Naive thymus-derived CD4-positive, alpha-beta T cell (primary cell): ENCODE results near the gene ISLR2. TPM values are rescaled to one million over a fixed set of nuclear protein-coding genes. Genes with fewer than 3 reads are reported as not detected.

Source experiments
- ATAC-seq: fragments of 150-1000 bp; cut with Tn5 transposase; 2 replicates; pipeline ENCODE4 v1.10.0; 2021; ENCODE audit warnings: mild to moderate bottlenecking, moderate library complexity
- CTCF ChIA-PET: fragments of 350-600 bp; sonication (Branson Sonifier 250); formaldehyde crosslinking; loops from one replicate; lab custom pipeline; 2021; ENCODE audit warnings: antibody characterized with exemption; lab: Charles Lee
- POLR2A ChIA-PET: fragments of 350-600 bp; sonication (Branson Sonifier 250); formaldehyde crosslinking; loops from one replicate; lab custom pipeline; 2021; ENCODE audit warnings: antibody characterized with exemption, inconsistent platforms; lab: Charles Lee
- DNase-seq, 9 donors: peaks; one replicate each; pipeline versions ENCODE4 v3.0.0 to v3.0.0-alpha.2; 2020 to 2022; ENCODE audit warnings: mixed read lengths in 1 of 9
- H3K27ac ChIP-seq: one replicate; pipeline ENCODE4 v1.7.0; 2013; ENCODE audit warnings: mild to moderate bottlenecking, low read depth, low read length, moderate library complexity
- H3K27me3 ChIP-seq, 2 donors: one replicate each; pipeline ENCODE4 v1.7.0; 2013; ENCODE audit warnings: low read length in 2 of 2, mild to moderate bottlenecking in 2 of 2, moderate library complexity in 2 of 2; ENCODE audit not compliant: control insufficient read depth in 2 of 2, insufficient read depth in 2 of 2
- H3K36me3 ChIP-seq, 3 experiments: 1 replicate in 2 of 3; 2 replicates in 1 of 3; pipeline ENCODE4 v1.7.0; 2013; ENCODE audit warnings: low read length in 3 of 3, mild to moderate bottlenecking in 3 of 3, moderate library complexity in 1 of 3; ENCODE audit not compliant: insufficient read depth in 3 of 3, control insufficient read depth in 2 of 3
- H3K4me1 ChIP-seq, 2 donors: one replicate each; pipeline ENCODE4 v1.7.0; 2013; ENCODE audit warnings: low read length in 2 of 2, mild to moderate bottlenecking in 2 of 2, moderate library complexity in 1 of 2; ENCODE audit not compliant: control insufficient read depth in 2 of 2, insufficient read depth in 2 of 2
- H3K4me3 ChIP-seq: 2 replicates; pipeline ENCODE4 v1.7.0; 2013; ENCODE audit warnings: mild to moderate bottlenecking, low read length
- H3K9me3 ChIP-seq, 3 experiments: 1 replicate in 2 of 3; 2 replicates in 1 of 3; pipeline ENCODE4 v1.7.0; 2013; ENCODE audit warnings: low read length in 3 of 3; ENCODE audit not compliant: control insufficient read depth in 2 of 3
- H3K27ac Mint-ChIP-seq, 9 donors: one replicate each; pipeline ENCODE4 v1.8.0; 2020 to 2022; ENCODE audit warnings: mixed read lengths in 9 of 9, mild to moderate bottlenecking in 8 of 9, moderate library complexity in 5 of 9, inconsistent platforms in 2 of 9
- H3K27me3 Mint-ChIP-seq, 5 donors: one replicate each; pipeline ENCODE4 v1.8.0; 2021 to 2022; ENCODE audit warnings: mixed read lengths in 5 of 5, mild to moderate bottlenecking in 1 of 5
- H3K36me3 Mint-ChIP-seq, 5 donors: one replicate each; pipeline ENCODE4 v1.8.0; 2020 to 2022; ENCODE audit warnings: mixed read lengths in 5 of 5, mild to moderate bottlenecking in 3 of 5, inconsistent platforms in 1 of 5
- H3K4me1 Mint-ChIP-seq, 7 donors: one replicate each; pipeline ENCODE4 v1.8.0; 2020 to 2022; ENCODE audit warnings: mixed read lengths in 7 of 7, mild to moderate bottlenecking in 3 of 7, inconsistent platforms in 1 of 7
- H3K4me3 Mint-ChIP-seq, 10 donors: one replicate each; pipeline ENCODE4 v1.8.0; 2020 to 2022; ENCODE audit warnings: mild to moderate bottlenecking in 10 of 10, mixed read lengths in 10 of 10, moderate library complexity in 6 of 10, inconsistent platforms in 2 of 10
- H3K9me3 Mint-ChIP-seq, 11 donors: one replicate each; pipeline ENCODE4 v1.8.0; 2020 to 2022; ENCODE audit warnings: mixed read lengths in 11 of 11, mild to moderate bottlenecking in 4 of 11, inconsistent platforms in 1 of 11, moderate library complexity in 1 of 11
- intact Hi-C, 2 donors: fragments of 100-400 bp; cut with micrococcal nuclease; formaldehyde crosslinking; loops; one replicate each; pipeline ENCODE4 v1.15.1; 2023
- polyA plus RNA-seq, 2 donors: library from polyadenylated mRNA; unstranded; fragments of 300-500 nt; fragmentation: Illumina TruSeq; gene quantifications; one replicate each; pipeline ENCODE4 v1.2.3, GENCODE V29; 2021
- total RNA-seq, 6 experiments: library from RNA in 5 of 6; stranded (reverse) in 5 of 6; gene quantifications; 1 replicate in 5 of 6; 2 replicates in 1 of 6; pipeline ENCODE4 v1.2.3 and lab custom pipeline; 2021 to 2026

ISLR2 gene
- total and polyA plus RNA-seq, 7 experiments from 2014 or later, result not detected

GRCh38 chr15:74179101-74179841 is 48.9 kb downstream of the ISLR2 start:
- no peak overlapping the region for H3K4me3 Mint-ChIP-seq
- peaks cover 0 to 2% (median 0%) of the 10 kb centered on the region in 7 donors for H3K4me1 Mint-ChIP-seq
- Histone ChIP-seq H3K27ac (no peak overlapping the region), H3K4me3 (no peak overlapping the region), H3K9me3 (no peaks in the 10 kb centered on the region), H3K27me3 (no peaks in the 10 kb centered on the region), H3K36me3 (no peaks in the 10 kb centered on the region), H3K4me1 (no peaks in the 10 kb centered on the region)
- intact Hi-C loops, result no loop called here
- ChIA-PET CTCF (no interaction called here), POLR2A (no interaction called here)
- no peaks in the 10 kb centered on the region for H3K36me3 Mint-ChIP-seq
- H3K9me3 Mint-ChIP-seq, result no peaks in the 10 kb centered on the region
- ATAC-seq (no peak), DNase-seq (no peak)
- no peak overlapping the region for H3K27ac Mint-ChIP-seq
- peaks cover 0 to 7% (median 0%) of the 10 kb centered on the region in 5 donors for H3K27me3 Mint-ChIP-seq

DNA sequence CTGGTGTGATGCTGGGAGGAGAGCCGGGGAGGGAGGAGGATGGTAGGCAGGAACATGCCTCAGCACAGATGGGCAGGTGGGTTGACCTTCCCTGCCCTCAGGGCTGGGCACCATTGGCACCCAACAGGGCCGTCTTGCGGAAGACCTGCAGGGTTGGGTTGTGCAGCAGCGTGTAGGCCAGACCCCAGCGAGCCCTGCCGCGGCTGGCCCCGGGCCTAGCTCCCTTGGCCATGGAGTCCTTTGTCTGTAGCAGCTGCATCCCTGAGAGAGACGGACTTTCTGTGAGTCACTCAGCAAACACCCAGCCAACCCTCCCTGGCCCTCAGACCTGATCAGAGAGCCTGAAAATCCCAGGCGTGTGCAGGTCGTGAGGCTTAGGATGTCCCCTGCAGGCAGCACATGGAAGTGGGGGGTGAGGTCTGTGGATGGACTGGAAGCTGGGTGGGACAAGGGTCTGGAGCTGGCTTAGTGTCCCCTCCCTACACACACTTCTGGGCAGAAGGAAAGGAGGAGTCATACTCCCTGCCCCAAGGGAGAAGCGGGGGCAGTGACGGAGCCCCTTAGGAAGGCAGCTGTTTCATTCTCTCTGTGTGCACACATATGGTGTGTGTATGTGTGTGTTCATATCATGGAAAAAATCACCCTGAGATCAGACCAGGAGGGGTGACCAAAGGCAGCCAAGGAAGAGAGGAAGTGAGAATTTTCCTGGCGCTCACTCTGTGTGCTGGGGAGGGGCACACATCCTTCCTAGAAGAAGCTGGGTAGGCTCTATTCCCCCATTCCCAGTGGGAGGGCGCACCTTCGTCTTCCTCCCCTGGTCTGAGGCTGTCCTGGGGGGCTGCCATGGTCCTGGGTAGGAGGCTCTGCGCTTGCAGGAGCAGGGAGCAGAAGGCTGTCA is 49.8 kb downstream of the ISLR2 start:
- no peaks in the 10 kb centered on the region for H3K4me1 ChIP-seq
- no peaks in the 10 kb centered on the region for H3K27me3 ChIP-seq
- POLR2A ChIA-PET, result no interaction called here
- intact Hi-C loops, result no loop called here
- no peak overlapping the region for H3K27ac Mint-ChIP-seq
- H3K4me3 Mint-ChIP-seq, result no peak overlapping the region
- CTCF ChIA-PET, result no interaction called here
- H3K9me3 Mint-ChIP-seq, result no peaks in the 10 kb centered on the region
- ATAC-seq, result no peak
- peaks cover 0 to 7% (median 0%) of the 10 kb centered on the region in 5 donors for H3K27me3 Mint-ChIP-seq
- H3K9me3 ChIP-seq, result no peaks in the 10 kb centered on the region
- no peaks in the 10 kb centered on the region for H3K36me3 Mint-ChIP-seq
- peaks cover 0 to 2% (median 0%) of the 10 kb centered on the region in 7 donors for H3K4me1 Mint-ChIP-seq
- no peak overlapping the region for H3K27ac ChIP-seq
- no peak overlapping the region for H3K4me3 ChIP-seq
- no peak for DNase-seq
- H3K36me3 ChIP-seq, result no peaks in the 10 kb centered on the region

DNA sequence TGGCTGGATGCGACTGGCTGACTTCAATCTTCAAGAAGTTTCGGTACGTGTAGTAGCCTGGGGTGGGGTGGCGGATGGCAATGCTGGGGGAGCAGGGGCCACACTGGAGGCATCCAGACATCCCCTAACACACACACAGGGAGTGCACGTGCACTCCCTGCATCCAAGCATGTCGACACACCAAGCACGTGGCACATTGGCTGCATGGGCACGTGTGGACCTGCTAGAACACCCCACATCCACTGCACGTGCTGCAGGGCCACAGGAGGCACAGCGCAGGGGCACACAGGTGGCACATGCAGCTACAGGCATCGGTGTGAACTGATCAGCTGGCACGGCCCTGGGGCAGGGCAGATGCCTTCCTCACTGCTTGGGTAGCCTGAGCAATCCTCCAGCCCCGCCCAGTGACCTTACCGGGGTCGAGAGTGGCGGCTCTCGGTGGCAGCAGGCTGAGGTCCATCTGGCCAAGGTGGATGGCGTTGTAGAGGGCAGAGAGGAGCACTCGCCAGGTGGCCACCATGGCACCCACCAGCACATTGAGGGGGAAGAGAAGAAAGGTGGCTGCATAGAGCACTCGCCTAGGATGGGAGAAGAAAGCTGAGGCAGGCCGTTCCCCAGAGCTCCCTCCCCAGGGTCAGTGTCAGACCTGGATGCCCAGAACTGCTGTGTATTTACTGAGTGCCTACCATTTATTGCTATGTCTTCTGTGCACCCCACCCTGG is 50.7 kb downstream of the ISLR2 start:
- H3K27ac ChIP-seq, result no peak overlapping the region
- DNase-seq (no peak), ATAC-seq (no peak)
- Mint-ChIP-seq H3K36me3 (no peaks in the 10 kb centered on the region), H3K9me3 (no peaks in the 10 kb centered on the region), H3K4me3 (no peak overlapping the region), H3K27me3 (peaks cover 0 to 7% (median 0%) of the 10 kb centered on the region in 5 donors), H3K27ac (no peak overlapping the region), H3K4me1 (peaks cover 0 to 2% (median 0%) of the 10 kb centered on the region in 7 donors)
- H3K4me3 ChIP-seq, result no peak overlapping the region
- H3K27me3 ChIP-seq, result no peaks in the 10 kb centered on the region
- ChIA-PET CTCF (no interaction called here), POLR2A (no interaction called here)
- no peaks in the 10 kb centered on the region for H3K9me3 ChIP-seq
- no peaks in the 10 kb centered on the region for H3K4me1 ChIP-seq
- no peaks in the 10 kb centered on the region for H3K36me3 ChIP-seq
- intact Hi-C loops, result no loop called here

GRCh38 chr15:74182131-74182530 is 51.7 kb downstream of the ISLR2 start:
- CTCF ChIA-PET, result no interaction called here

DNA sequence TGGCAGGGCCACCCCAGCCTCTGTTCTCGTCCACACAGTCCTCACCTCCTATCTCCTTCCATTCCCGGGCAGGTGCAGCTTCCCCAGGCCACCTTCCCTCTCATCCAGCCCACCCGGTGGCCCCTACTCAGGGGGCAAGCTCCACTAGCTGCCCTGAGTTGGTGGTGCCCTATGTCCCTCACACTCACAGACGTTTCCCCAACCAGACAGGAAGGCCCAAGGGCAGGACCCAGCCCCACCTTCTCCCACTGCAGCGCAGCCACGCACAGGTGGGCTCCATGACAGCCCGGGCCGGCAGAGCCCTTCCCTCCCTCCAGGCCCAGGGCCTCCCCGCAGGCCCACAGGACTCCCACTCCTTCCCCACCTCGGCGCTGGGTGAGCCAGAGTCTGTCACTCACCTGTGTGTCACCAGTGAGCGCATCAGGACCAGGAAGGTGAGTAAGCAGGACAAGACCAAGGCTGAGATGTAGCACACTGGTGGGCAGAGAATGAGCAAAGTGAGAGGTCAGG is 54.3 kb downstream of the ISLR2 start:
- H3K9me3 Mint-ChIP-seq, result no peaks in the 10 kb centered on the region
- H3K27me3 Mint-ChIP-seq, result peaks cover 0 to 7% (median 0%) of the 10 kb centered on the region in 5 donors
- DNase-seq (no peak), ATAC-seq (no peak)
- CTCF ChIA-PET, result no interaction called here
- Histone ChIP-seq H3K9me3 (no peaks in the 10 kb centered on the region), H3K4me3 (no peak overlapping the region), H3K36me3 (no peaks in the 10 kb centered on the region), H3K27me3 (no peaks in the 10 kb centered on the region), H3K4me1 (no peaks in the 10 kb centered on the region), H3K27ac (no peak overlapping the region)
- H3K4me1 Mint-ChIP-seq, result no peaks in the 10 kb centered on the region
- H3K36me3 Mint-ChIP-seq, result no peaks in the 10 kb centered on the region
- POLR2A ChIA-PET, result no interaction called here
- intact Hi-C loops, result no loop called here
- H3K27ac Mint-ChIP-seq, result no peak overlapping the region
- H3K4me3 Mint-ChIP-seq, result no peak overlapping the region

More at GRCh38 chr15:74182131-74182530, 51.7 kb downstream of the ISLR2 start:
- H3K27ac Mint-ChIP-seq, result no peak overlapping the region
- H3K36me3 Mint-ChIP-seq, result no peaks in the 10 kb centered on the region
- H3K4me3 ChIP-seq, result no peak overlapping the region
- peaks cover 0 to 7% (median 0%) of the 10 kb centered on the region in 5 donors for H3K27me3 Mint-ChIP-seq
- H3K9me3 Mint-ChIP-seq, result no peaks in the 10 kb centered on the region
- no peak overlapping the region for H3K4me3 Mint-ChIP-seq
- DNase-seq (no peak), ATAC-seq (no peak)
- H3K4me1 Mint-ChIP-seq, result peaks cover 0 to 2% (median 0%) of the 10 kb centered on the region in 7 donors
- H3K36me3 ChIP-seq, result no peaks in the 10 kb centered on the region
- intact Hi-C loops, result no loop called here
- POLR2A ChIA-PET, result no interaction called here
- no peaks in the 10 kb centered on the region for H3K9me3 ChIP-seq
- H3K4me1 ChIP-seq, result no peaks in the 10 kb centered on the region
- H3K27ac ChIP-seq, result no peak overlapping the region
- no peaks in the 10 kb centered on the region for H3K27me3 ChIP-seq

- no peaks in the 10 kb centered on the region for H3K9me3 ChIP-seq
- H3K4me3 ChIP-seq, result no peak overlapping the region
- no peaks in the 10 kb centered on the region for H3K27me3 ChIP-seq
- Mint-ChIP-seq H3K9me3 (no peaks in the 10 kb centered on the region), H3K4me1 (no peaks in the 10 kb centered on the region), H3K36me3 (no peaks in the 10 kb centered on the region), H3K27me3 (no peaks in the 10 kb centered on the region), H3K4me3 (no peak overlapping the region), H3K27ac (no peak overlapping the region)
- H3K27ac ChIP-seq, result no peak overlapping the region
- CTCF ChIA-PET, result no interaction called here
- no peak for DNase-seq
- no peaks in the 10 kb centered on the region for H3K4me1 ChIP-seq
- no peaks in the 10 kb centered on the region for H3K36me3 ChIP-seq
- no peak for ATAC-seq
- POLR2A ChIA-PET, result no interaction called here
- intact Hi-C loops, result no loop called here
Observed at GRCh38 chr15:74185710-74186348, 55.4 kb downstream of the ISLR2 start.
